ENCODE measurements around the gene EFCAB7.
"Not testable (repeated sequence)": the region's sequence is repeated elsewhere in the genome, so short reads cannot be mapped to it uniquely, and the experiment has no call there.

Gene EFCAB7

GRCh38 chr1:63547621-63548294 is 24.4 kb downstream of the EFCAB7 start:
- H3K4me3 ChIP-seq (ENCODE audit: low read depth, low read length), result no peak overlapping the region

- H3K4me3 ChIP-seq (ENCODE audit: low read depth, low read length), result no peak overlapping the region
These were observed 25.0 kb downstream of the EFCAB7 start for GRCh38 chr1:63548303-63548702.

DNA sequence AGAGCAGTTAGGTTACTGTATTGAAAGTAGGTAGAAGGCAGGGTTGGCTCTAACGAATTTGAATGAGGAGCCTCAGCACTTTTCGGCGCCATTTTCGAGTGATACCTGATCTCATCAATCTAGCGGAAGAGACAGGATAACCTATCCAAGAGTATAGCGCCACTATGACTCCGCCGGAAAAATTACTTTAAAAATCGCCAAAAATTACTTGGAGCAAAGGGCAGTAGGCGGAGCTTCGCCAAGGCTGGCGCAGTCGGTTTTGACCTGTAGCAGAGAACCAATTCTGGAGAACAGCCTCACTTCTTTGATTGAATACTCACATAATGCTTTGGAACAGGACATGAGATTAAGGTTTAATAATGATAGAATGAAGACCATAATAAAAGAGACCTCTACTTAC is 25.6 kb downstream of the EFCAB7 start:
- H3K4me3 ChIP-seq (ENCODE audit: low read depth, low read length), result no peak overlapping the region

DNA sequence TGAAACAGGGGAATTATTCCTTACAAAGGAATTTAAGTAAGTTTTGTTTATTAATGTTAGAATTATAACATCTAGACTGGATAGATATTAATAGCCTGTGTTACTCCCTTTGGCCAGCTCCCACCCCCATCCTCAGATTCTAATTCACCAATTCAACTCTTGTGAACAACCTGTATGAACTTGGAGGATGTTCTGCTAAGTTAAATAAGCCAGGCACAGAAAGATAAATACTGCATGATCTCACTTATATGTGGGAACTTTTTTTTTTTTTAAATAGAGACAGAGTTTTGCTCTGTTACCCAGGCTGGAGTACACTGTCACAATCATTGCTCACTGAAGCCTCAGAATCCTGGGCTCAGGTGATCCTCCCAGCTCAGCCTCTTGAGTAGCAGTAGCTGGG is 32.2 kb downstream of the EFCAB7 start:
- no peak overlapping the region for H3K4me3 ChIP-seq (ENCODE audit: low read depth, low read length)

- H3K4me3 ChIP-seq (ENCODE audit: low read depth, low read length), result no peak overlapping the region
These were observed 34.2 kb downstream of the EFCAB7 start for GRCh38 chr1:63557365-63557987.

- H3K4me3 ChIP-seq (ENCODE audit: low read depth, low read length), result no peak overlapping the region
These were observed 36.0 kb downstream of the EFCAB7 start for GRCh38 chr1:63559357-63559756.

GRCh38 chr1:63563745-63564144 is 40.4 kb downstream of the EFCAB7 start:
- no peak overlapping the region for H3K4me3 ChIP-seq (ENCODE audit: low read depth, low read length)

DNA sequence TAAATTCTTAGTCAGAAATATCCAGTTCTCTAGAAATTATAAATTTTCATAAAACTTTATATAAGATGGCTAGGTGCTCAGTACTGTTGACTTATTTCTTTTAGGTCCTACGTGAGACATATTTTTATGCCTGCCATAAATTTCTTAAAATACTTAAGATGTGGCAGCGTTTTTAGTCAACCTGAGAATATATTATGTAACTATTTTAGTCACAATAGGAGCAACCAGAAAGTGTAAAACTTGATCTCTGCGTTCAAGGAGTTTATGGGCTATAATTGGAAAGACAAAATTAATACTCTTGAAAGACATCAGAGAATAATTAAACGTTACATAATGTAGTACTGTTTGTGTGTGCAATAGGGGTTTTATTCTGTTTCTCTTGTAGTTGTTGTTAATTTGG is 45.7 kb downstream of the EFCAB7 start:
- H3K4me3 ChIP-seq (ENCODE audit: low read depth, low read length), result no peak overlapping the region

- no peak overlapping the region for H3K4me3 ChIP-seq (ENCODE audit: low read depth, low read length)
These were observed 46.5 kb downstream of the EFCAB7 start for GRCh38 chr1:63569640-63570316.

- H3K4me3 ChIP-seq (ENCODE audit: low read depth, low read length), result not testable (repeated sequence)
These were observed 49.4 kb downstream of the EFCAB7 start for GRCh38 chr1:63572686-63573085.

GRCh38 chr1:63574203-63574796 is 51.0 kb downstream of the EFCAB7 start:
- H3K4me3 ChIP-seq (ENCODE audit: low read depth, low read length), result not testable (repeated sequence)

DNA sequence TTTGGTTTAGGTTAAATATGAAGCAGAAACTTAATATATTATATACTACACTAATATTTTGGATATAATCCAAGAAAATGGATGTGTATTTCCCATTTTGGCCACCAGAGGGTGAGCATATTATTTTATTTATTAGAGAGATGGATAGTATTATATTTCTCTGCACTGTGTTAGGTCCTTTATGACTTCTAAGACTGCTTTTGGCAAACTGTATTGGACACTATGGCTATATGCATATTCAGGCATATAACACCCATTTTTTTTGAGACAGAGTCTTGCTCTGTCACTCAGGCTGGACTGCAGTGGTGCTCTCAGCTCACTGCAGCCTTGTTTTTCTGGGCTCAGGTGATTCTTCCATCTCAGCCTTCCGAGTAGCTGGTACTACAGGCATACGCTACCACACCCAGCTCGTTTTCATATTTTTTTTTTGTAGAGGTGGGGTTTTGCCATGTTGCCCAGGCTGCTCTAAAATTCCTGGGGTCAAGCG is 52.1 kb downstream of the EFCAB7 start:
- H3K4me3 ChIP-seq (ENCODE audit: low read depth, low read length), result no peak overlapping the region

GRCh38 chr1:63586326-63586725 is 63.0 kb downstream of the EFCAB7 start:
- H3K4me3 ChIP-seq (ENCODE audit: low read depth, low read length), result not testable (repeated sequence)

GRCh38 chr1:63590166-63590560 is 66.8 kb downstream of the EFCAB7 start:
- no peak overlapping the region for H3K4me3 ChIP-seq (ENCODE audit: low read depth, low read length)

GRCh38 chr1:63592536-63593302 is 69.4 kb downstream of the EFCAB7 start:
- H3K4me3 ChIP-seq (ENCODE audit: low read depth, low read length), result peak overlapping the region; percentile 88

DNA sequence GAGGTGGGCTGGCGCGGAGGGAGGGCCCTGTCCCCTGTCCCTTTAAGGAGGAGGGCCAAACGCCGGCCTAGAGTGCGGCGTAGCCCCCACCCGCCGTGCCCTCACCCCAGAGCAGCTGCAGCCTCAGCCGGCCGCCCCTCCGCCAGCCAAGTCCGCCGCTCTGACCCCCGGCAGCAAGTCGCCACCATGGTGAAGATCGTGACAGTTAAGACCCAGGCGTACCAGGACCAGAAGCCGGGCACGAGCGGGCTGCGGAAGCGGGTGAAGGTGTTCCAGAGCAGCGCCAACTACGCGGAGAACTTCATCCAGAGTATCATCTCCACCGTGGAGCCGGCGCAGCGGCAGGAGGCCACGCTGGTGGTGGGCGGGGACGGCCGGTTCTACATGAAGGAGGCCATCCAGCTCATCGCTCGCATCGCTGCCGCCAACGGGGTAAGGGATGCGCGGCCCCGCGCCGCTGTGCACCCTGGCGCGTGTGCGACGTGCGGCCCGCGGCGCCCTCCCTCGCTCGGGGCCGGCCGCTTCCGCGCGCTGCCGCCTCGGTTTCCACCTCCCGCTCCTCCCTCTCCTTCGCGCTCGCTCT is 70.1 kb downstream of the EFCAB7 start, which contains the start of gene PGM1:
Gene PGM1 (plus strand): TSS at position 109 of the 583 bp plus-strand sequence. CDS start 78 bp downstream, at position 187.
- H3K4me3 ChIP-seq (ENCODE audit: low read depth, low read length), result peak within 1 kb of the TSS; percentile 88

DNA sequence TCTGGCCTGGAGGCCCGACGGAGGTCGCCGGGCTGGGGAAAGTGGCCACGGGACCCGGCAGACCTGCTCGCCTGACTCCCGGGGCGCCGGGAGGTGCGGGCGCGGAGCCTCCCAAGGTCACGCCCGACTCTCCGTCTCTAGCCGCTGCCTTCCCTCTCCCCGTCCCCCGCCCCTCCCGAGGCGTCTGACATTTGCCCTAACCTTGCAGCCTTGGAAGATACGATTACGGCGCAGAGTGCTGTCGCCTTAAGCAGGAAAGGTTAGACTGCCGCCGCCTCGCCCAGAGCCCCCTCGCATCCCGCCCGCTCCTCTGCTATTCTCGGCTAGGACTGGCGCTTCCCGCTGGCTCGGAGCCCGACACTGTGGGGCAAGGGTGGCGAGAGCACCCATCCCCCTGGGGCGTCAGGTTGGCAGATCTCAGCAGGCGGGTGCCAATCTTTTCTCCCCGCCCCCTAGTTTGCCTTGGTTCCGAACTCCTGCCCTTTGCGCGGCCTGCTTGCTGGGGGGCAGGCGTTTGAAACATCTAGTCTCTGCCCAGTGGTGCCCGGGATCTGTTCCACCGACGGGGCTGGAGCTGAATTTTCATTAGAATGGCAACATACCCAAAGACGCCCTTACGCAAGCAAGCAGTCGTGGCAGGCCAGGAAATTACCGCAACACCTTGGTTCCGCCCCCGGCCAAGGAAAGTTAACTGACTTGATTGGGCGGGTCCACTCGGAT is 70.7 kb downstream of the EFCAB7 start:
- H3K4me3 ChIP-seq (ENCODE audit: low read depth, low read length), result peak overlapping the region; percentile 88

DNA sequence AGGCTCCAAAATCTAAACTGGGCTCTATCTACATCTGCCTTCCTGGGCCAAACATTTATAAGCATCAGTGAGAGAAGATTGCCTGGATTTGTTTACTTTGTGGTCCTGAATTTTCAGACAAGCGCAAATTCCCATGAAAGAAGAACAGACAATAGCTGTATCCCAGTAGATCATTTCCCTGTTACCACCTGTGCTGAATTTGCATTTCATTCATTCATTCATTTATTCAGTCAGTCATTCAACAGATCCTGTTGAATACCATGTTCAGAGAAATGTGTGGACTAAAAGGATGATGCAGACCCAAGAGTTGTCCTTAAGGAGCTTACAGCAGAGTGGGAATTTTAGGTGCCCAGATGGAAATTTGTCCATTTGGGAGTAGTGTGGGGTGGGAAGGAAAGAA is 72.1 kb downstream of the EFCAB7 start:
- no peak overlapping the region for H3K4me3 ChIP-seq (ENCODE audit: low read depth, low read length)

GRCh38 chr1:63599799-63600198 is 76.5 kb downstream of the EFCAB7 start:
- no peak overlapping the region for H3K4me3 ChIP-seq (ENCODE audit: low read depth, low read length)

- H3K4me3 ChIP-seq (ENCODE audit: low read depth, low read length), result no peak overlapping the region
These were observed 76.9 kb downstream of the EFCAB7 start for GRCh38 chr1:63600248-63600647.
